ENCODE data around the gene DNAI1. TPM values are rescaled to one million over a fixed set of nuclear protein-coding genes. Genes with fewer than 3 reads are reported as not detected.

Gene DNAI1
- total and polyA plus RNA-seq, 2 of the 4 experiments (the other 2 are of a cell fraction), result not detected

DNA sequence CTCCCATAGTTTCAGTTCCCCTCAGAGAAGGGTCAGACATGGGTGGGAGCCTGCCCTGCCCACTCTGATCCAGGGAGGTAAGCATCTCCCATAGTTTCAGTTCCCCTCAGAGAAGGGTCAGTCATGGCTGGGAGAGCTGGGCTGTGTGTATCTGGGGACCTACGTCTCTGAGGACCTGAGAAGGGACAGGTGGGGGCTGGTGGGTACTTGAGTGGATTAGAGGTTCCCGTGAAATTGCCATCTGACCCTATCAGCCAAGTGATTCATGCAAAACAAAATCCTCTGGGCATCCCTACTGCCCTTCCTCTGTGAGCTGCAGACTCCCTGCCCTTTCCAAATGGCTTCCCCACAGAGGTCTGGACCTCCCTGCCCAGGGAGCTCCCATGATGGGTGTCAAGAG is 60.3 kb downstream of the DNAI1 start:
- no TSS peak for BruUV-seq (replicated peaks)
- no peak overlapping the region for H2AK5ac ChIP-seq (ENCODE audit: low read depth, low read length)
- H3K27ac ChIP-seq (ENCODE audit: insufficient read depth, low read length), result no peak overlapping the region
- no peaks in the 10 kb centered on the region for H3K36me3 ChIP-seq (ENCODE audit: control insufficient read depth, insufficient read depth, low read length)
- ATAC-seq (ENCODE audit: low read depth), result no peak
- H4K20me1 ChIP-seq (ENCODE audit: insufficient read depth, low read length), result peaks cover 5% of the 10 kb centered on the region
- H4K8ac ChIP-seq (ENCODE audit: low read depth in 2 of 2, low read length in 2 of 2), result no peak overlapping the region
- no peaks in the 10 kb centered on the region for H3K9me3 ChIP-seq (ENCODE audit: control insufficient read depth, insufficient read depth, low read length)
- ChIA-PET CTCF (interaction anchor here (0.6 kb wide), 1 partner anchor 34 kb away, joined by 3 read pairs; no protein-coding TSS in a partner anchor), POLR2A (ENCODE audit: unreplicated experiment) (no interaction called here)
- TF ChIP-seq MAFK (IDR thresholded peaks at IDR 0.05; ENCODE audit: low read depth, low read length) (no peak), BHLHE40 (IDR thresholded peaks at IDR 0.05; ENCODE audit: low read depth, low read length) (no peak), NFE2L2 (IDR thresholded peaks at IDR 0.05; ENCODE audit: low read depth, low read length) (no peak), CEBPB (IDR thresholded peaks at IDR 0.05; ENCODE audit: low read depth, low read length) (no peak), ELK1 (IDR thresholded peaks at IDR 0.05; ENCODE audit: borderline replicate concordance, low read depth, low read length) (no peak), RAD21 (IDR thresholded peaks at IDR 0.05; ENCODE audit: low read length) (no peak), CHD1 (IDR thresholded peaks at IDR 0.05; ENCODE audit: low read depth, low read length) (no peak), RCOR1 (IDR thresholded peaks at IDR 0.05; ENCODE audit: insufficient replicate concordance, low read length) (no peak), MXI1 (IDR thresholded peaks at IDR 0.05; ENCODE audit: borderline replicate concordance, low read depth, low read length) (no peak), RFX5 (IDR thresholded peaks at IDR 0.05; ENCODE audit: low read depth, low read length) (no peak), MAZ (IDR thresholded peaks at IDR 0.05; ENCODE audit: borderline replicate concordance, low read depth, low read length) (no peak), FOS (IDR thresholded peaks at IDR 0.05; ENCODE audit: low read depth, low read length) (no peak), POLR2A (IDR thresholded peaks at IDR 0.05; ENCODE audit: low read depth, low read length) (no peak), SMC3 (IDR thresholded peaks at IDR 0.05; ENCODE audit: low read depth, low read length) (no peak)
- TF ChIP-seq, protein P1, sequence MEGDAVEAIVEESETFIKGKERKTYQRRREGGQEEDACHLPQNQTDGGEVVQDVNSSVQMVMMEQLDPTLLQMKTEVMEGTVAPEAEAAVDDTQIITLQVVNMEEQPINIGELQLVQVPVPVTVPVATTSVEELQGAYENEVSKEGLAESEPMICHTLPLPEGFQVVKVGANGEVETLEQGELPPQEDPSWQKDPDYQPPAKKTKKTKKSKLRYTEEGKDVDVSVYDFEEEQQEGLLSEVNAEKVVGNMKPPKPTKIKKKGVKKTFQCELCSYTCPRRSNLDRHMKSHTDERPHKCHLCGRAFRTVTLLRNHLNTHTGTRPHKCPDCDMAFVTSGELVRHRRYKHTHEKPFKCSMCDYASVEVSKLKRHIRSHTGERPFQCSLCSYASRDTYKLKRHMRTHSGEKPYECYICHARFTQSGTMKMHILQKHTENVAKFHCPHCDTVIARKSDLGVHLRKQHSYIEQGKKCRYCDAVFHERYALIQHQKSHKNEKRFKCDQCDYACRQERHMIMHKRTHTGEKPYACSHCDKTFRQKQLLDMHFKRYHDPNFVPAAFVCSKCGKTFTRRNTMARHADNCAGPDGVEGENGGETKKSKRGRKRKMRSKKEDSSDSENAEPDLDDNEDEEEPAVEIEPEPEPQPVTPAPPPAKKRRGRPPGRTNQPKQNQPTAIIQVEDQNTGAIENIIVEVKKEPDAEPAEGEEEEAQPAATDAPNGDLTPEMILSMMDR (conservative IDR thresholded peaks at IDR 0.05; ENCODE audit: low read depth, low read length), result no peak
- TF ChIP-seq, protein P2, sequence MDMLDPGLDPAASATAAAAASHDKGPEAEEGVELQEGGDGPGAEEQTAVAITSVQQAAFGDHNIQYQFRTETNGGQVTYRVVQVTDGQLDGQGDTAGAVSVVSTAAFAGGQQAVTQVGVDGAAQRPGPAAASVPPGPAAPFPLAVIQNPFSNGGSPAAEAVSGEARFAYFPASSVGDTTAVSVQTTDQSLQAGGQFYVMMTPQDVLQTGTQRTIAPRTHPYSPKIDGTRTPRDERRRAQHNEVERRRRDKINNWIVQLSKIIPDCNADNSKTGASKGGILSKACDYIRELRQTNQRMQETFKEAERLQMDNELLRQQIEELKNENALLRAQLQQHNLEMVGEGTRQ (IDR thresholded peaks at IDR 0.05; ENCODE audit: low read depth, low read length), result no peak
- H2BK5ac ChIP-seq (ENCODE audit: low read depth, low read length, poor library complexity, severe bottlenecking), result no peak overlapping the region
- H2BK15ac ChIP-seq (ENCODE audit: low read depth, low read length), result no peak overlapping the region
- no peak overlapping the region for H3K18ac ChIP-seq (ENCODE audit: low read depth, low read length)
- no CpG with 5 or more reads among the region's 2 CpGs for WGBS, 2 experiments (ENCODE audit: extremely low coverage in 2 of 2, insufficient read length in 1 of 2)
- no peak overlapping the region for H2BK20ac ChIP-seq (ENCODE audit: low read depth, low read length)
- H3K4ac ChIP-seq (ENCODE audit: low read depth, low read length), result no peak overlapping the region
- H3K23ac ChIP-seq (ENCODE audit: low read depth, low read length), result no peak overlapping the region
- no peak overlapping the region for H3K4me2 ChIP-seq (ENCODE audit: low read depth, low read length)
- H3K4me1 ChIP-seq (ENCODE audit: control insufficient read depth, insufficient read depth, low read length), result no peaks in the 10 kb centered on the region
- intact Hi-C loops (cut with micrococcal nuclease), result no loop called here
- no peak overlapping the region for H2AFZ ChIP-seq (replicated peaks; ENCODE audit: low read length, poor library complexity)
- H3K79me1 ChIP-seq (ENCODE audit: low read depth in 1 of 2, low read length in 2 of 2), result no peaks in the 10 kb centered on the region
- no peak overlapping the region for H3K56ac ChIP-seq (ENCODE audit: extremely low read depth, insufficient read depth, low read length)
- in situ Hi-C loops (cut with MboI; ENCODE audit: low sequenced_read_pairs), result no loop called here
- no peak overlapping the region for H2BK120ac ChIP-seq (ENCODE audit: low read depth, low read length)
- DNase-seq, result no peak
- dilution Hi-C loops (cut with HindIII; ENCODE audit: low sequenced_read_pairs, unreplicated experiment), result no loop called here
- H3K4me3 ChIP-seq (ENCODE audit: insufficient read depth, low read depth, low read length), result no peak overlapping the region
- no peak overlapping the region for H4K91ac ChIP-seq (ENCODE audit: insufficient read depth, low read depth, low read length)
- H3K9ac ChIP-seq (ENCODE audit: low read depth, low read length), result no peak overlapping the region
- H3K9me1 ChIP-seq (ENCODE audit: insufficient read depth, low read length), result no peaks in the 10 kb centered on the region
- H3K27me3 ChIP-seq (ENCODE audit: control insufficient read depth, insufficient read depth, low read length), result peaks cover 66% of the 10 kb centered on the region
- H3K14ac ChIP-seq (replicated peaks; ENCODE audit: low read depth, low read length), result no peak overlapping the region
- no peak overlapping the region for H2AK9ac ChIP-seq (replicated peaks; ENCODE audit: low read depth, low read length, poor library complexity)
- no peak overlapping the region for H4K5ac ChIP-seq (ENCODE audit: low read depth, low read length)

All from IMR-90 (cell line).